Renal cortex interstitium (tissue), 3 donors: ENCODE results near the gene ADARB1. TPM values are rescaled to one million over a fixed set of nuclear protein-coding genes. Genes with fewer than 3 reads are reported as not detected.

Experiments
- polyA plus RNA-seq, 3 donors: library from polyadenylated mRNA; unstranded; fragments of 120-200 nt; gene quantifications; one replicate each; pipeline ENCODE4 v1.2.1, GENCODE V29; 2013; ENCODE audit not compliant: insufficient read length in 3 of 3

The ADARB1 gene
- polyA plus RNA-seq, 3 donors: 15.2 to 22.2 (median 17.6) TPM

Other genes starting within 250 kb of the ADARB1 start
- gene PTTG1IP, start 200.9 kb upstream of the ADARB1 start, polyA plus RNA-seq: 100 to 1,000 TPM; 260 to 299 (median 281) TPM
- 10 to 100 TPM in 2 of 3 donors, 1 to 10 TPM in 1; 8.8 to 13.0 (median 10.5) TPM for gene ITGB2, start 153.7 kb upstream of the ADARB1 start, polyA plus RNA-seq
- gene SLX9, start 134.6 kb upstream of the ADARB1 start, polyA plus RNA-seq: 10 to 100 TPM; 12.6 to 23.3 (median 19.8) TPM
- gene POFUT2, start 213.3 kb downstream of the ADARB1 start, polyA plus RNA-seq: 10 to 100 TPM; 31.0 to 45.0 (median 37.1) TPM